Endothelial cell of umbilical vein (primary cell): Measurements from ENCODE around the gene TYSND1. TPM values are rescaled to one million over a fixed set of nuclear protein-coding genes. Genes with fewer than 3 reads are reported as not detected.

Experiments
- BruUV-seq: library from RNA; stranded (reverse); fragments of 400-500 nt; replicated peaks from 2 replicates; lab custom pipeline; 2021; lab: Mats Ljungman, UMichigan
- CTCF ChIA-PET: fragments of 300-600, 350-600 bp; sonication (Branson Sonifier 250); formaldehyde crosslinking; loops from one replicate; lab custom pipeline; 2021; ENCODE audit warnings: antibody characterized with exemption, inconsistent platforms; lab: Charles Lee
- POLR2A ChIA-PET: fragments of 300-600, 350-600 bp; sonication (Branson Sonifier 250); formaldehyde crosslinking; loops from one replicate; lab custom pipeline; 2021; ENCODE audit warnings: antibody characterized with exemption, inconsistent platforms; lab: Charles Lee
- DNase-seq: peaks from one replicate; pipeline ENCODE4 v3.0.0-alpha.2; 2011; ENCODE audit warnings: low read depth, low spot score
- FAIRE-seq: peaks from 2 replicates; lab custom pipeline; 2011; peaks lifted over from hg19 to GRCh38; lab: Jason Lieb, UNC
- H2AFZ ChIP-seq: 2 replicates; pipeline ENCODE4 v1.6.0; 2012; ENCODE audit warnings: low read depth, low read length, control low read depth, inconsistent platforms
- H3K27ac ChIP-seq: 2 replicates; pipeline ENCODE4 v1.5.1; 2011; ENCODE audit warnings: low read depth, mild to moderate bottlenecking, control low read depth, low read length, moderate library complexity; ENCODE audit not compliant: insufficient read depth
- H3K27me3 ChIP-seq, 2 experiments: 2 replicates each; pipeline versions ENCODE4 v1.6.0 to v1.6.1; 2011; ENCODE audit warnings: low read length in 2 of 2, mixed read lengths in 1 of 2; ENCODE audit not compliant: control insufficient read depth in 2 of 2, insufficient read depth in 2 of 2
- H3K36me3 ChIP-seq, 2 experiments: 2 replicates in 1 of 2; 3 replicates in 1 of 2; pipeline ENCODE4 v1.5.1; 2011; ENCODE audit warnings: low read length in 2 of 2, mild to moderate bottlenecking in 1 of 2, moderate library complexity in 1 of 2; ENCODE audit not compliant: control insufficient read depth in 2 of 2, insufficient read depth in 2 of 2; ENCODE audit errors: extremely low read depth in 1 of 2
- H3K4me1 ChIP-seq: 3 replicates; pipeline ENCODE4 v1.5.1; 2011; ENCODE audit warnings: mild to moderate bottlenecking, low read length; ENCODE audit not compliant: control insufficient read depth, insufficient read depth; ENCODE audit errors: extremely low read depth
- H3K4me2 ChIP-seq: 2 replicates; pipeline ENCODE4 v1.6.1; 2011; ENCODE audit warnings: low read length, control low read depth, mixed read lengths; ENCODE audit not compliant: insufficient read depth
- H3K4me3 ChIP-seq, 3 experiments: fragments of 200-600 bp in 1 of 3; sonication (generic), shearing (Covaris generic) in 1 of 3; replicated peaks in 1 of 3; 2 replicates each; pipeline ENCODE4 v1.5.1; 2011 to 2016; ENCODE audit warnings: control low read depth in 3 of 3, low read length in 3 of 3, mild to moderate bottlenecking in 2 of 3, inconsistent platforms in 1 of 3, low read depth in 1 of 3, moderate library complexity in 1 of 3; ENCODE audit not compliant: insufficient read depth in 1 of 3
- H3K79me2 ChIP-seq: 2 replicates; pipeline ENCODE4 v1.6.0; 2012; ENCODE audit warnings: low read length, inconsistent platforms; ENCODE audit not compliant: control insufficient read depth, insufficient read depth
- H3K9ac ChIP-seq: replicated peaks from 2 replicates; pipeline ENCODE3; 2011; ENCODE audit warnings: low read length, control low read depth; ENCODE audit not compliant: insufficient read depth; ENCODE audit errors: extremely low read depth
- H3K9me1 ChIP-seq: replicated peaks from 3 replicates; pipeline ENCODE4 v1.6.0; 2011; ENCODE audit warnings: mild to moderate bottlenecking, low read length; ENCODE audit not compliant: control insufficient read depth, insufficient read depth; ENCODE audit errors: extremely low read depth
- H3K9me3 ChIP-seq: replicated peaks from 2 replicates; pipeline ENCODE4 v1.5.1; 2012; ENCODE audit warnings: low read length, inconsistent platforms; ENCODE audit not compliant: control insufficient read depth, insufficient read depth
- H4K20me1 ChIP-seq: replicated peaks from 2 replicates; pipeline ENCODE3; 2011; ENCODE audit warnings: mild to moderate bottlenecking, low read length; ENCODE audit not compliant: control insufficient read depth, insufficient read depth; ENCODE audit errors: extremely low read depth
- CTCF ChIP-seq, 2 donors: IDR thresholded peaks; 1 replicate in 1 of 2; 2 replicates in 1 of 2; pipeline ENCODE4 v1.5.1; 2011; ENCODE audit warnings: low read length in 2 of 2, mild to moderate bottlenecking in 2 of 2, moderate library complexity in 2 of 2, control low read depth in 1 of 2, inconsistent platforms in 1 of 2, low read depth in 1 of 2; ENCODE audit not compliant: insufficient read depth in 1 of 2; ENCODE audit errors: extremely low read depth in 1 of 2
- EZH2 ChIP-seq: IDR thresholded peaks from 2 replicates; pipeline ENCODE4 v1.6.1; 2012; ENCODE audit warnings: borderline replicate concordance, low read depth, mild to moderate bottlenecking, moderate library complexity, low read length, inconsistent platforms; ENCODE audit not compliant: severe bottlenecking
- FOS ChIP-seq: IDR thresholded peaks from 2 replicates; pipeline ENCODE4 v1.6.1; 2011; ENCODE audit warnings: mild to moderate bottlenecking, low read length, moderate library complexity, borderline replicate concordance; ENCODE audit not compliant: insufficient read depth
- MYC ChIP-seq: IDR thresholded peaks from one replicate; pipeline ENCODE4 v1.6.1; 2011; ENCODE audit warnings: mild to moderate bottlenecking, low read depth, low read length
- POLR2A ChIP-seq: IDR thresholded peaks from 2 replicates; pipeline ENCODE4 v1.6.1; 2012; ENCODE audit warnings: low read depth, mild to moderate bottlenecking, control low read depth, low read length
- POLR2AphosphoS5 ChIP-seq: IDR thresholded peaks from 2 replicates; pipeline ENCODE4 v1.6.1; 2012; ENCODE audit warnings: low read depth, mild to moderate bottlenecking, control low read depth, low read length, moderate library complexity; ENCODE audit not compliant: insufficient read depth
- dilution Hi-C: fragments of 300-500 bp; cut with MboI; formaldehyde crosslinking; loops from one replicate; pipeline ENCODE4 v1.15.0; 2019; ENCODE audit warnings: low sequenced_read_pairs; ENCODE audit not compliant: extremely low pct_ligation_motif_present
- intact Hi-C: fragments of 100-400 bp; cut with micrococcal nuclease; formaldehyde crosslinking; loops from one replicate; pipeline ENCODE4 v1.10.0; 2022
- polyA plus RNA-seq, 4 experiments: library from polyadenylated mRNA; depleted of rRNA in 3 of 4; stranded (reverse) in 3 of 4; unstranded in 1 of 4; fragments of >200 nt; gene quantifications; 2 replicates each; pipeline versions ENCODE4 v1.2.1 to v1.2.3, GENCODE V29; 2011 to 2012; ENCODE audit warnings: missing spikeins in 1 of 4
- total RNA-seq: library from RNA; stranded (reverse); gene quantifications from 2 replicates; pipeline ENCODE4 v1.2.3, GENCODE V29; 2021

Gene TYSND1
- total and polyA plus RNA-seq, 2 donors (not counting 3 experiments of a cell fraction or from before 2014, with no cell fraction given): 5.1 to 7.8 TPM

GRCh38 chr10:70167246-70167645, 20.7 kb upstream of the TYSND1 start:
- H3K27me3 ChIP-seq: no peaks in the 10 kb centered on the region
- intact Hi-C loops (no loop called here), dilution Hi-C loops (no loop called here)
- H4K20me1 ChIP-seq: no peaks in the 10 kb centered on the region
- DNase-seq (no peak), FAIRE-seq (no peak)
- no peaks in the 10 kb centered on the region for H3K9me1 ChIP-seq
- H3K4me3 ChIP-seq: no peak overlapping the region
- H3K36me3 ChIP-seq: peaks cover 2 to 10% of the 10 kb centered on the region in 2 experiments
- H3K4me2 ChIP-seq: no peak overlapping the region
- H3K9ac ChIP-seq: no peak overlapping the region
- POLR2A ChIA-PET: interaction anchor here (0.7 kb wide), 1 partner anchor 177 kb away, joined by 3 read pairs; no protein-coding TSS in a partner anchor
- CTCF ChIA-PET: interaction anchor here (1.7 to 1.9 kb wide), 2 partner anchors 18 to 20 kb away, joined by 4 to 7 read pairs; partner anchors contain the start of gene TYSND1
- peaks cover 9% of the 10 kb centered on the region for H3K4me1 ChIP-seq
- BruUV-seq: no TSS peak
- no peak overlapping the region for H2AFZ ChIP-seq
- H3K27ac ChIP-seq: no peak overlapping the region
- H3K79me2 ChIP-seq: peaks cover 77% of the 10 kb centered on the region
- no peak for TF ChIP-seq FOS
- no peak for TF ChIP-seq POLR2AphosphoS5
- H3K9me3 ChIP-seq: no peaks in the 10 kb centered on the region

DNA sequence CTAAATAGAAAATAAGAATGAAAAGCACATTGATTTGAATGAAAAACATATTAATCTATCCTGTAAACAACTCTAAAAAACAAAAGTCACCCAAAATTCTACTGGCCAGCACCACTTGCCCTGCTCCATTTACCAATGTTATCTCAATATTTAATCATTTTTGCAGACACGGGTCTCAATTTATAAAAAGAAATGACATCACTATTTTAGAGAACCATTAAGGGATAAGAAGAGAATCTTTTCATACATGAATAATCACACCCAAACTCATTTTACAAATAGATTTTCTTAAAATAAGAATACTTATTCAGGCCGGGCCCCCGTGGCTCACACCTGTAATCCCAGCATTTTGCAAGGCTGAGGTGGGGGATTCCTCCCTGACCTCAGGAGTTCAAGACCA, 19.9 kb upstream of the TYSND1 start:
- DNase-seq: no peak
- H3K27ac ChIP-seq: no peak overlapping the region
- ChIA-PET CTCF (interaction anchor here (1.9 kb wide), 1 partner anchor 20 kb away, joined by 7 read pairs; the partner anchor contains the start of gene TYSND1), POLR2A (interaction anchor here (0.7 kb wide), 1 partner anchor 176 kb away, joined by 3 read pairs; no protein-coding TSS in a partner anchor)
- H3K36me3 ChIP-seq: peaks cover 2 to 12% of the 10 kb centered on the region in 2 experiments
- H3K79me2 ChIP-seq: peaks cover 86% of the 10 kb centered on the region
- no peak for TF ChIP-seq MYC
- TF ChIP-seq CTCF (IDR thresholded peaks at IDR 0.05; ENCODE audit: extremely low read depth in 1 of 2, insufficient read depth in 1 of 2, low read depth in 1 of 2, low read length in 2 of 2): no peak
- TF ChIP-seq EZH2: no peak
- no peak for TF ChIP-seq POLR2A
- dilution Hi-C loops: no loop called here
- no TSS peak for BruUV-seq
- no peaks in the 10 kb centered on the region for H3K9me1 ChIP-seq
- intact Hi-C loops: no loop called here
- no peaks in the 10 kb centered on the region for H3K27me3 ChIP-seq
- H3K4me3 ChIP-seq: no peak overlapping the region
- no peak overlapping the region for H3K9ac ChIP-seq
- peaks cover 9% of the 10 kb centered on the region for H3K4me1 ChIP-seq
- peaks cover 5% of the 10 kb centered on the region for H4K20me1 ChIP-seq
- no peaks in the 10 kb centered on the region for H3K9me3 ChIP-seq
- no peak overlapping the region for H3K4me2 ChIP-seq
- no peak overlapping the region for H2AFZ ChIP-seq
- no peak for FAIRE-seq
